Central memory CD4-positive, alpha-beta T cell (primary cell): Measurements from ENCODE around the gene GYPA.
"Not testable (repeated sequence)": the region's sequence is repeated elsewhere in the genome, so short reads cannot be mapped to it uniquely, and the experiment has no call there.

Experiments used
- DNase-seq: peaks from one replicate; pipeline ENCODE4 v3.0.0; 2022
- total RNA-seq, 3 experiments: gene quantifications; one replicate each; lab custom pipeline; 2026; lab: John Stamatoyannopoulos, UW

Gene GYPA
- total RNA-seq, result 0 reads per million in 3 experiments

DNA sequence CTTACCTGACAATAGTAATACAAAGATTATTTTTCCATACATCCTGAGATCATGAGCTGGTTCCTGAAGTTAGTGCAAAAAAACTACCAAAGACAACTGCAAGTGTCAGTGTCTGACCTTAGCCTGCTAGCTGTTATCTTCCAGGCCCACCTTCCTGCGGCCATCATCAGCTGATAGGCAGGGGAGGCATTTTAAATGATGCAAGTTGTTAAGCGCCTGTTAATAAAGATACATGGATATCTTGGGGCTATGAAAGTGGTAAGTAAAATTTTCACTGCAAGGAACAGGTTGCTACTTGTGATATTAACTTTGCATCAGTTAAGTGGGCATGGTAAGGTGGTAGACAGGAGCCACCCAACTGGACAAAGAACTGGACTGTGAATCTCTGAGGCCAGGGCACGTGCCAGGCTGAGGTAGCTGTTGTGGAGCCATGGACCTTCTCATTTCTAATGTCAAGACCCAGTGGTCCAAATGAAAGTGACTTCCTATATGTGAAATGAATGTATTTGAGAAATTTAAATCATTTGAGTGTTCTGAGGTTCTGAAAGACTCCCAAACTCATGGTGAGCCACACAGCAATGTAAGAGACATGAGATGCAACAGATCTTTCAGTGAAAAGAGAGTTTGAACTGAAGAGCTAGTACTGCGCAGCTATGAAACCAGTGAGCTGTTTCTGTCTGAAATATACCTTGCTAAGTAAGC lies at the start of gene GYPA:
GYPA (minus strand) TSS at position 125 of the 702 bp plus-strand sequence; CDS start at position 42, 83 bp downstream.
- DNase-seq, result not testable (repeated sequence)

DNA sequence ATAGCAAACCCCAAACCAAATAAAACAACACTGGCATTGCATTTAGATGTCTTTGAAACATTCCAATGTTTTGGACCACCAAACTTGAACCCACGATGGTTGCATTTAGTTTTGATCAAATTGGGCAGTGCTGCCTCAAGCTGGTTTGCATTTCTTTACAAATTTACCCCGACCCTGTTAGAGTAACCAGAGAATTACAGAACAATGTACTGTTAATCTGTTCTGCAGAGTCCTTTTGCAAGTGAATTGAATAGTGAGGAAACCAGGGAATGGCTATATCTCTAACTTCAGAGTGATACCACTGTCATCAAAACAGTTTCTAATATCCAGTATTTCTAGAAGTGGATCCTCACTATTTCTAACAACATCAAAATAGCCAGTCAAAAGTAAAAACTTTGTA lies 49.5 kb upstream of the GYPA start:
- DNase-seq, result no peak

DNA sequence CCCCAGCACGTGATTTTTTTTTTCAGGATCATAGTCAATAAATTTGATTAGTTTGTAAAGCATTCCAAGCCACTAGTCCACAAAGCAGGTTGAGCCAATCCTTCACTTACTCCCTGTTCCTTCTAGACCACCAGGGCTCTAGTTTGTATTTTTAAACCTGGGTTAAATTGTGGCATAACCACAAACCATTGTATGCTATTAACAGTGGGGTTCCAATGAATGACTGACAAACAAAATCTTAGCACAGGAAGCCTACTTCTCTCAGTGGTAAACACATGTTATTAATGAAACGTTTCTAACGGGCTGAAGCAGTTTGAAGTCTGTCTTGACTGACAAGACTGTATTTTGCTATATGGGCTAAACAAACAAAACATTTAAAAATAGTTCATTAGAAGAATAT lies 48.6 kb upstream of the GYPA start:
- no peak for DNase-seq

DNA sequence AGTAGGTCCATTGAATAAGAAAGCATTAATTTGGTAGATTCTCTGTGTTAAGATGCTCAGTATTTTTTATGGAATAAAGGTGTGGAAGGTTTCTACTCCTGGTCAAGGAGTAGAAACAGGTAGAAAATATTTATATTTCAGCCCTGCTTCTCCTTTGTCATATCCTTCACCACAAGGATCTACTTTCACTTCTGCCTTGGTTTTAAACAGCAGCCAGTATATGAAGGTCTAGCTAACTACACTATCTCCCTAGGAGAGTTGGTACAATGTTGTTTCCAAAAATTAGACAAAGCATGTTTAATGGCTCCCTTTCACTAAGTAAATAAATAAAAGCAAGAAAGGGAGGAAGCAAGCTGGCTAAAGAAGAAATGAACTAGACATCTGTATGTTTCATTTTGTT lies 44.6 kb upstream of the GYPA start:
- no peak for DNase-seq

DNA sequence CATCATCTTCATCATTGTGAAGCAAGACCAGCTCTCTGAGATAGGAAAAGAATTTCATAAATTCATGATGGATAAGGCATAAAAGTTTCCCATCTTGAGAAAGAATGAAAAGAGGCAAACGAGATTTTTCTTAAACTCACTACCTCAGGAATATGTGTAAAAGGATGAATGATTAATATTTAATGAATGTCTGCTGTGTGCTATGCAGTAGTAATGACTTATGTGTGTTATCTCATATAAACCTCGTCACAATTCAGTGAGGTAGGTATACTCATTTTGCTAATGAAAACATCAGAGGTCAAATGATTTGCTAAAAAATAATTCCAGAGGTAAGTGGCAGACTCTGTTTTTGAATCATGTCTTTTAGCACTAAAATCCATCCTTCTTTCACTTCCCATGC lies 42.6 kb upstream of the GYPA start:
- no peak for DNase-seq

DNA sequence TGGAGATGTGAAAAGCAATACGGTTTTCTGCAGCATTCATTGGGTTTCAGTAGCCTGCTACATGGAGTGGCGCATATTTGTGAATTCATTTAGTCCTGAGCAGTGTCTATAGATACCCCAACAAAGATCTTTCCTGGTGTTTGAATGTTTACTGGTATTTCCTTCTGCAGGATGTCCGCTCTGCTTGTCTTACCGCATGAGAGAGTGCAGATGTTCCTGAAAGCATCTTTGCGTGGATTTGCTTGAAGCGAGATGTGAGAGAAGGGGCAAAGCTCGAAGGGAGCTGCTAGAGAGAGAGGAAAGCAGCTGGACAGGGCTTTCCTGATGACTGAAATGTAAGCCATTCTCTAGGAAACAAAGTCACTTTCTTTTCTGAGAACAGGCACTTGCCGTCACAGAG lies 40.9 kb upstream of the GYPA start:
- DNase-seq, result no peak

DNA sequence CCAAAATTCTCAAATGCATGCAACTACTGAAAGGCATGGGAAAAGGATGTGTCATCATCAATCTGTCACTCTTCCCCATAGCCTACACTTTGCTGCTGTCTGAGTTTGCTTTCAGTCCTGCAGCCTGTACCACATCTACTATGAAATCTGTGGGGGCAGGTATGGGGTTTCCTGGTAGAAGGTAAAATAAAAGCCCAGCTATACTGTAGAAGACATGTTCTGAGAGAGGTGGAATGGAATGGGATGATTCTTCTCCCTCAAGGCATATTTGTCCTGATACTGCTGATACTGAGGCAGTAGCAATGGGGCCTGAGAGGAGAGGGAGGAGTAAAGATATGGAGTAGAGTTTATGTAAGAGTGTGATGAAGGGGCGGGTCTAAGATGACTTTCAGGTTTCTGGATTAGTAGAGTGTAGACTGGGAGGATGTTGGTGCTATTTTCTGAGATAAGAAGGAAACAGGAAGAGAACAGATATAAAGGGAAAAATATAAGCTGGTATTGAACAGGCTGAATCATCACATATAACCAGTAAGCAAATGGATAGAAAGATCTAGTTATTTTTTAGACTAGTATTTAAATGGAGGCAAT lies 38.7 kb upstream of the GYPA start:
- DNase-seq, result no peak

DNA sequence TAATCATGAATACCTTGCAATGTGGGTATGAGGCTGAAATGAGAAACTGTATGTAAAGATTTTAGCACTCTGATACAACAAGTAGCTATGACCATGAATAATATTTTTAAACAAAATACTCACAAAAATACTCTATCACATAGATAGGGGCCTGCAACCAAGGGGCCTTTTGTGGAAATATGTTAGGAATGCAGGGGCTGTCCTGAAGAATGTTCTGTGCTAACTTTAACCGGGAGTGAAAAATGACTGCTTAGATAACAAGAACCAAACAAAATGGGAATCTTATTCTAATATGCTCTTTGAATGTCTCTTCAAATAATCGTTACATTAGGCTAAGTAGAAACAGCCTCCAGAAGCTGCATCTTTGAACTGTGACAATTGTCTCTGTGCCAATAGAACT lies 37.9 kb upstream of the GYPA start:
- DNase-seq, result no peak

DNA sequence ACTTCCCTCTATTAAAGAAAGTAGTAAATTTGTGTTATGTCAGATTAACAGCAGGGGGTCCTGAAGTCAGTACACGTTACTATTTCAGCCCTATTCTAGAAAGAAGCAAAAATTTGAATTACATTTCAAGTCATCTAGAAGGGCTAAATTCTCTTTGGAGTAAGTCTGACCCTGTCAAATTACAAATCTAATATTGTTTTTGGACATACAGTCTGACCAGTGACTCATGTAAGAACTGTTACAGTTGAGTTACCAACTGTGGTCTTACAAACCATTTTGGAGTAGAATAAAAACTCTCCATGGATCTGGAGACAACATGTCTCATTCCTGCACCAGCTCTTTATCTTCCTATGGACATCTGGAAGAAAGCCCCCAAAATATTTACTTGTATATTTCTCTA lies 36.0 kb upstream of the GYPA start:
- no peak for DNase-seq

DNA sequence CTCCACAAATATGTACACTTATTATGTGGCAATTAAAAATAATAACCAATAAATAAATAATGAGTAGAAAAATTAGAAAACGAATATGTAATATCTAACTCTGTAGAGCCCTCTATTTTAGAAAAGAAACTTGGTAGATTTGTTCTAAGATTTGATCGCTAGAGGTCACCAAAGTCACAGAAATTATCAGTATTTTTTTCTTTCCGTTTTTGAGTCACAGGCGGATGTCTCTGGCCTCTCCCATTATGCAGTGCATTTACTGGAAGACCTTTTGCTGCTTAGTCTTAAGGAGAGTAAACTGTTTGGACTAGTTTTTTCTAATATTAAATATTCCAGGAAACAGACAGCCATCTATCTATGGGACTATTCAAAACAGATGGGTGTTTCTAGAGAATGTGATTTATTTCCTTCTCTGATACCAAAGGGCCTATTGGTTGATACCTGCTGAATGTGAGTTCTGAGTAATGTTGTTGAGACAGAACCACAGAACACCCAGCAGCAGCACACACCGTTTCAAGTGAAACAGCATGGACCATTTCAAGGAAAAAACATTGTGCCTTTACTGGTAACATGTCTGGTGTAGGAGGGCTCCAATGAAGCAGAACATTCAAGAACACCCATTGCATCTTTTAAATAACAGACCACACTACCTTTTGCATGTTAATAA lies 34.0 kb upstream of the GYPA start:
- DNase-seq, result peak; percentile 24

DNA sequence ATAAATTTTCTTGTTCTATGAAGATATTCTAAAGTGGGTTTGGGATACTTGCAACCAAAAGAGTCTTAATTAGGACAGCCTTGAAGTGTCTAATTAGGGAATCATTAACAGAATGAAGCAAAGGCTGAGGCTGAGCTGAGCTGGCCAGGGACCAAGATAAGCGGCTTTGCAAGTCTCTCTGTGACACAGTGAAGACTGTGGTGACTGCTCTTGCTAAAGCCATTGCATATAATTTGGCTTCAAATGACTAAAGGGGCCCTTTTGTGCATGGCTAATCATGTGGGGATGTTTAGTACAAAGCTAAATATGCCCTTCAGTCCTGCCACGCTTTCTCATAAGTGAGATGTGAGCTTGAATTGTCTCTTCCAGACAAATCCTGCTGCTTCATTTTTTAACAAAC lies 31.2 kb upstream of the GYPA start:
- no peak for DNase-seq

DNA sequence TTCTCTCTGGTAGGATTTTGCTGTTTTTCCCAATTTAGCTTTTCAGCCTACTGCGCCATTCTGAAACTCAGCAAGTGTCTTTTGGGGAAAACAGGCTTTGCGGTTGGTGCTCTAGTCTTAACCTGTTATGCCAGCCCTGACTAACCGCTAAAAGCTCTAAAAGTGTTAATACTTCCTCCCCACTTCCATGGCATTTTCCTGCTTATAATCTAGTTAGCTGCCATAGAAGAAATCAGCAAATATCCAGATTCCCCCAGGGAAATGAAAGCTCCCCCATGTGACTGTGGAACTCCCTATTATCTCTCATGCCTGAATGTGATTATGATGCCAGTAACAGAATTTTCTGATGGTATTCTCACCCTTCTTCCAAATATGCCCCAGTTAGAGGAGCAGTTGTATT lies 28.7 kb upstream of the GYPA start:
- no peak for DNase-seq

DNA sequence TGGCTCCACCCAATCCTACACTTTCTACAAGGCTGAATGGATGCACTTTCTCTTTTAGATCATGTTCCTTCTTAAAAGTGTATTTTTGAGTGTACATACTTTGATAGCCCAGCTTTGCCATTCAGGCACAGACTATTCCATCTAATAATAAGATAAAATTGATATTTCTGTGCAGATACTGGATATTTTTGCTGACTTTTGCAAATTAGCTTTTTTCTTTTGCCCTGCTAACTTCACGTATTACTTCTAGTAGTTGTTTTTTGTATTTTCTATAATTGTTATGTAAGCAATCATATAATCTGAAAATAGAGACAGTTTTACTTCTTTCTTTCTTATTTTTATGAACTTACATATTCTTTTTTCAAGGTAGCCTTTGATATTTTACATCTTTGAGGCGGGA lies 13.5 kb upstream of the GYPA start:
- DNase-seq, result no peak

DNA sequence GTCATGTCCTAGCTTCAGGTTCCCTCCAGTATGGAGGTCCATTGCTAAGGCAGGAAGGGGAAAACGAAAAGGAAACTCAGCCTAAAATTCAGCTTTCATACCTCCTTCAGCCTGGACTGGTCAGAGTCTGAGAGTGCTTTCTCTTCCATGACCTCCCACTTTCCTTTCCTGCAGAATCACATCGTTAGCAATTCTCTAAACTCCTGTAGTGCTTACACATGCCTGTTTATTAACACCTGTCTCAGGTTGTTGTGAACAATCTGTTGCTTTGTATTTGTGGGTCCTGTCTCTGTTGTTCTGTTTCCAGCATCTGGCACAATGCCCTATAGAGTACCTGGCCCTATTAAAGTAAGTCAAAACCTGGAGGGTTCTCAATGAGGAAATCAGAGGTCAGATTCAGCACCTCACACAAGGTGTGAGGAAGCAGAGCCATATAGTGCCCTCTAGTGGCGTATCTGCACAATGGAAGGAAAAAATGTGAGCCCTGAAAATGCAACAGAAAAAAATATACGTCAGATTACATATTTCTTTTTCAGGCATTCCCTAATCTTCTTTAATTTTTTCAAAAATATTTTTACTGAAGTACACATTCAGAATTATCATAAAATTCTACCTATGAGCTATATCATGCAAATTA lies 2.3 kb upstream of the GYPA start:
- peak; percentile 3 for DNase-seq

DNA sequence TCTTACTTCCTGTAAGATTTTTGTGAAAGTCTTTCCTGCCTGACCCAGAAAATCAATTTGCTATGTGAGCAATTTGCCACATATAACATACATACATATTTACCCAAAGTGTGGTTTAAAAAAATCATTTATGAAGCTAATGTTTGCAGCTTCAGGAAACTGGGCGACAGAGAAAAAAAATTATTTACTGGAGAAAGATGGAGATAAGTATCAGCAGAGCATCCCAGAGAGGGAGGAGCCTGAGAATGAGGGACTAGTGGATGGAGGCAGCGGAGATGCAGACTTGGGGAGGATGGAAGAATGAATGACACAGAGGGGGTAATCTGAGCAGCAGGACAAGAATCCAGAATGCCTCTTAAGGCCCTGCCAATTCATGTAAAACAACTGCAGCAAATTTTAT lies 975 bp upstream of the GYPA start:
- no peak for DNase-seq

DNA sequence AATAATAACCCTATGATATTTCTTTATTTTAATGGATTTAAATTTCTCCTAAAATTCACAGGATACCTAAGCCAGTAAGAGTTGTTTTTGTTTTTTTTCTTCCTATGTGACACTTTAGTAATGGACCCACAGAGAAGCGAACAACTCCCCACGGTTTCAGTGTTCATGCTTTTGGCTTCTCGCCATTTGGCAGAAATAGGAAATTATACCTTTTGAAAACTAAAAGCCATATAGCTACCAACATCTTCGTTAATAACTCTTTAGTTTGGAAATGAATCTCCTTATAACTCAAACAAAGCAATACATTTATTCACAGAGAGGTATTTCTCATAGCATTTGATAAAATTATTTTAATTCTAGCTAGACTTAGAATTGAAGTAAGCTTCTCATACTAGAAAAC lies 527 bp downstream of the GYPA start:
- DNase-seq, result not testable (repeated sequence)

DNA sequence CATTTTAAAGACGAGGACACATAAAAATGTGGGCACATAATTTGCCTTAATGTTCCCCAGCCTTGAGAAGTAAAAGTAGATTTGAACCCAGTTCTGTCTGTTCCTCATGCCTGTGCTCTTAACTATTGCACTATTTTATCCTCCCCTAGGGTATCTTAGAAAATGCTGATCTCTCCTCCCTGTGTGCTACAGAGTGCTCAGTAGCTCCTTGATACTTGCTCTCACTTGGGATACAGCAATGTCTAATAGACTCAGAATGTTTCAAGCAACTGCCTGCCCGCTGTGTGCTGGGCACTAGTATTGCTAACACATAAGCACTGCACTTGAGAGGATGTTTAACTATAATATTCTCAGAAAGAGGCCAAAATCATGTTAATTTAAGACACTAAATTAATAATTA lies 971 bp downstream of the GYPA start:
- DNase-seq, result not testable (repeated sequence)

DNA sequence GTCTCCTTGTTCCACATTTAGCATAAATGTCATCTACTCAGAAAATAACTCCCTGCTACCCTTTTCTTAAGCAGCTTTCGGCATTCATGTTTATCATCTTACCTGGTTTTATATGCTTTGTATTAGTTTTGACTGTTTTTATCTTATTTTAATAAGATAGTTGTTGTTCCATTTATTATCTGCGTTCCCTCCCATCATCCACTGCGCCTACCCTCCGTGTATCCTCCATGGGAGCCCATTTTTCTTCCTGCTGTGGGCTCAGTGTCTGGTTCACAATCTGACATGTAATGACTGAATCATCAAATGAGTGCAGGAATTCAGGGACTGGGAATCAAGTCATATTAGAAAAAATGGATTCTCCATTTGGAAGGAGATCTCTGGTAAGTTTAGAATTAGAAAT lies 2.3 kb downstream of the GYPA start:
- DNase-seq, result not testable (repeated sequence)

DNA sequence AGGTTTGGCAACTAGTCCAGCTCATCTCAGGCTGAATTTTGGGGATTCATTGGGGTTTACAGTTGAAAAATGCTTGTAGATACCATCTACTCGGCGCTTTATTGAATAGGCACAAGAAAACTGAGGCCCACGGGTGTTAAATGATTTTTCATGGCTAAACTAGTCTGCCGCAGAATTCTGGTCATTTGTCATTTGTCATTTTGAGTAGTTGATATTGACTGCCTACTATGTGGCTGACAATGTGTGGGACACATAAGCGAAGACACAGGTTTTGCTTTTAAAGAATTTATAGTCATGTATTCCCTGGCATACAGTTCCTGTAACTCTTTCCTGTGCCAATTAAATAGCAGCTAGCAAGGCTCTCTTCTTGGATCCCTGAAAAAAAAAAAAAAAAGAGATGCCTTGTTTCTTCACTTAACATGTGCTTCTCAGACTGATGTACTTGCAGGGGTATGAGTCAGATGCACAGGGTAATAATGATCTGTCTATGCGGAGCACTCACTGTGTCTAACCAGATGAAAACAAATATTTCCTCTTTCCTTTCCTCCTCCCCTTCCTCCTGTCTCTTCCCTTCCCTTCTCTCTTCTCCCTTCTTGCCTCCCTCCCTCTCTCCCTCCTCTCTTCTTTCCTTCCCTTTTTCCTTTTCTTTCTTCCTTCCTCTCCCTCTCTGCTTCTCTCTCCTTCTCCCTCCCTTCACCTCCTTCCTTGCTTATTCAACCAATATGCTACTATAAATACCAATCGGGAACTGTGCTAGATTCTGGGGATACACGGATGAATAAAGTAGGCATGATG lies 3.2 kb downstream of the GYPA start:
- not testable (repeated sequence) for DNase-seq

DNA sequence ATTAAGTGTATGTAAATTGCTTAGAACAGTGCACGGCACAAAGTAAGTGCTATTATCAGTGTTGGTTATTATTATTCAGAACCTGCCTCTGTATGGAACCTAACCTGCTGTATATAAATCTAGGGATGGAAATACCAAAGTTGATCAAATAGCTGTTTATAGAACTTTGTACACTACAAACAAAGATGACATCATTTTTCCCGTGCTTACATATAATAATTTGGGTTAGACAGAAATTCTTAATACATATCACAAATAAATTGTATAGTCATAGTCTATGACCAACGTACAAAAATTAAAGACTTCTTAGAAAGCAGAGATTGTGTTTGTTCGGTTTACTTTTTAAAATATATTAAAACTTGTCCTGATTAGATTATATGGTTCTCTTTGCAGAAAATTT lies 4.3 kb downstream of the GYPA start:
- DNase-seq, result not testable (repeated sequence)

DNA sequence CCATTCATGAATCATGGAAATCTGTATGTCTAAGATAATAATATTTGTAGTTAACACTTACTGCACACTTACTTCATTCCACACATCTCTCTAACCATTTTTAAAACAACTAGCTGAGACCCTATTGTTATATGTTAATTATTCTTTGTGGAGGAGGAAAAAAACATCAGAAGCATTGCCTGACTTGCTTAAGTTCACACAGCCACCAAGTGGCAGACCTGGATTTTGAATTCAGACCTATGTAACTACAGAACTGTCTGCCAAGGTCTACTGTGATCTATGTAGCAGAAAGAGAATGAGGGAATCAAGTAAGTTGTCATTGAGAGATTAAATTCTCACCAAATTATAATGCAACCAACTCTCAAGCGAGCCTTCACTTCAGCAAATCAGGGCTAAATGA lies 10.4 kb downstream of the GYPA start:
- not testable (repeated sequence) for DNase-seq

DNA sequence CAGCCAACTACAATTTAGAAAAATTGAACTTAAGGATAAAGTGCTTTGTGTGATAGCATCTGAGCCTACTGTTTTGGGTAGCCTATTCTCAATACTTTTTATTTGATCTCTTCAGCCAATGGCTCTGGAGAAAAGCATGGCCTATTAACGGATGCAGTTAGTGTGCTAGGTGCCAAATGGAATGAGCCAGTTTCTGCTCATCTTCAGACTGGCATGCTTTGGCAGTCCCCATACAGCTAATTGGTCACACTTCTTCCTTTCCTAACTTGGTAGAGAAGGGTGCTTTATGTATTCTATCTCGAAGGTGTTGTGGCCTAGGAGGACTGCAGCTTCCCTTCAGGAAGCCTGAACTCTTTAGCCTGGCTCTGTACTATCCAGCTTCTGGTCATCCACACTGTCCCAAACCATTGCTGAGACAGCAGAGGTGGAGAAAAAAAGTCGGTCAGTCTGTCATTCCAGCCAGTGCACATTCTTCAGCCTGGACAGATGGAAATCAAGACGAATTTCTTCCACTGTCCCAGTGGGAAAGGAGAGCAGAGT lies 11.1 kb downstream of the GYPA start:
- DNase-seq, result not testable (repeated sequence)
